ENCODE data around the gene CLIP4. TPM values are rescaled to one million over a fixed set of nuclear protein-coding genes. Genes with fewer than 3 reads are reported as not detected.

CLIP4 gene
- total RNA-seq, 1 experiment from 2014 or later = 1.2 TPM

- no peaks in the 10 kb centered on the region for H3K36me3 Mint-ChIP-seq (ENCODE audit: insufficient read depth, unreplicated experiment)
- peaks cover 13% of the 10 kb centered on the region; the same call in 1 of the 2 replicates for H3K4me1 ChIP-seq
- H3K36me3 ChIP-seq (ENCODE audit: control insufficient read depth, insufficient read depth, low read length) = no peaks in the 10 kb centered on the region
- H3K27ac Mint-ChIP-seq (ENCODE audit: unreplicated experiment) = no peak overlapping the region
- H3K4me3 ChIP-seq (ENCODE audit: low read depth, low read length) = no peak overlapping the region
- H3K9me3 Mint-ChIP-seq (ENCODE audit: unreplicated experiment) = peaks cover 8% of the 10 kb centered on the region
- no TSS peak for BruUV-seq (replicated peaks)
- ChIA-PET POLR2A (no interaction called here), CTCF (no interaction called here)
- no peaks in the 10 kb centered on the region for H3K27me3 Mint-ChIP-seq (ENCODE audit: insufficient read depth, unreplicated experiment)
- H3K9me3 ChIP-seq = no peaks in the 10 kb centered on the region
- no peaks in the 10 kb centered on the region for H3K27me3 ChIP-seq (replicated peaks; ENCODE audit: control insufficient read depth, insufficient read depth, low read length)
- intact Hi-C loops (cut with micrococcal nuclease; ENCODE audit: unreplicated experiment) = no loop called here
- no peak for TF ChIP-seq CTCF (IDR thresholded peaks at IDR 0.05; ENCODE audit: insufficient read depth in 1 of 2, low read depth in 1 of 2, low read length in 1 of 2, severe bottlenecking in 1 of 2, unreplicated experiment in 1 of 2)
- no peak for DNase-seq
- H3K4me3 Mint-ChIP-seq (ENCODE audit: unreplicated experiment) = no peak overlapping the region
- H3K4me1 Mint-ChIP-seq (ENCODE audit: low read depth, unreplicated experiment) = peaks cover 9% of the 10 kb centered on the region
Measured at GRCh38 chr2:29143657-29144056, 28.4 kb downstream of the CLIP4 start.

- H3K4me1 ChIP-seq = peaks cover 13% of the 10 kb centered on the region; the same call in 1 of the 2 replicates
- no peak overlapping the region for H3K4me3 ChIP-seq (ENCODE audit: low read depth, low read length)
- no TSS peak for BruUV-seq (replicated peaks)
- Mint-ChIP-seq H3K27ac (ENCODE audit: unreplicated experiment) (no peak overlapping the region), H3K4me1 (ENCODE audit: low read depth, unreplicated experiment) (peaks cover 9% of the 10 kb centered on the region), H3K9me3 (ENCODE audit: unreplicated experiment) (peaks cover 3% of the 10 kb centered on the region), H3K36me3 (ENCODE audit: insufficient read depth, unreplicated experiment) (no peaks in the 10 kb centered on the region), H3K27me3 (ENCODE audit: insufficient read depth, unreplicated experiment) (no peaks in the 10 kb centered on the region), H3K4me3 (ENCODE audit: unreplicated experiment) (no peak overlapping the region)
- H3K9me3 ChIP-seq = no peaks in the 10 kb centered on the region
- intact Hi-C loops (cut with micrococcal nuclease; ENCODE audit: unreplicated experiment) = no loop called here
- ChIA-PET CTCF (no interaction called here), POLR2A (no interaction called here)
- TF ChIP-seq CTCF (IDR thresholded peaks at IDR 0.05; ENCODE audit: insufficient read depth in 1 of 2, low read depth in 1 of 2, low read length in 1 of 2, severe bottlenecking in 1 of 2, unreplicated experiment in 1 of 2) = no peak
- DNase-seq = no peak
- H3K36me3 ChIP-seq (ENCODE audit: control insufficient read depth, insufficient read depth, low read length) = no peaks in the 10 kb centered on the region
- no peaks in the 10 kb centered on the region for H3K27me3 ChIP-seq (replicated peaks; ENCODE audit: control insufficient read depth, insufficient read depth, low read length)
Measured at GRCh38 chr2:29146197-29146596, 31.0 kb downstream of the CLIP4 start.

- ChIA-PET POLR2A (no interaction called here), CTCF (no interaction called here)
- peaks cover 9% of the 10 kb centered on the region for H3K4me1 Mint-ChIP-seq (ENCODE audit: low read depth, unreplicated experiment)
- no peaks in the 10 kb centered on the region for H3K36me3 Mint-ChIP-seq (ENCODE audit: insufficient read depth, unreplicated experiment)
- TF ChIP-seq CTCF (IDR thresholded peaks at IDR 0.05; ENCODE audit: insufficient read depth in 1 of 2, low read depth in 1 of 2, low read length in 1 of 2, severe bottlenecking in 1 of 2, unreplicated experiment in 1 of 2) = no peak
- H3K4me3 Mint-ChIP-seq (ENCODE audit: unreplicated experiment) = no peak overlapping the region
- H3K36me3 ChIP-seq (ENCODE audit: control insufficient read depth, insufficient read depth, low read length) = no peaks in the 10 kb centered on the region
- H3K4me3 ChIP-seq (ENCODE audit: low read depth, low read length) = no peak overlapping the region
- H3K4me1 ChIP-seq = peaks cover 13% of the 10 kb centered on the region; the same call in 1 of the 2 replicates
- intact Hi-C loops (cut with micrococcal nuclease; ENCODE audit: unreplicated experiment) = no loop called here
- H3K27ac Mint-ChIP-seq (ENCODE audit: unreplicated experiment) = no peak overlapping the region
- DNase-seq = no peak
- H3K9me3 Mint-ChIP-seq (ENCODE audit: unreplicated experiment) = no peaks in the 10 kb centered on the region
- no peaks in the 10 kb centered on the region for H3K27me3 ChIP-seq (replicated peaks; ENCODE audit: control insufficient read depth, insufficient read depth, low read length)
- H3K9me3 ChIP-seq = no peaks in the 10 kb centered on the region
- no TSS peak for BruUV-seq (replicated peaks)
- no peaks in the 10 kb centered on the region for H3K27me3 Mint-ChIP-seq (ENCODE audit: insufficient read depth, unreplicated experiment)
Measured at GRCh38 chr2:29147963-29148362, 32.7 kb downstream of the CLIP4 start.

Data from Caco-2 (cell line).